GM11168 (cell line): ENCODE measurements around the gene ATR.

Experiments
- in situ Hi-C: fragments of 300-500 bp; cut with MboI; formaldehyde crosslinking; loops from one replicate; pipeline ENCODE4 v1.12.0; 2022; ENCODE audit warnings: low sequenced_read_pairs; ENCODE audit not compliant: unreplicated experiment

Gene ATR

DNA sequence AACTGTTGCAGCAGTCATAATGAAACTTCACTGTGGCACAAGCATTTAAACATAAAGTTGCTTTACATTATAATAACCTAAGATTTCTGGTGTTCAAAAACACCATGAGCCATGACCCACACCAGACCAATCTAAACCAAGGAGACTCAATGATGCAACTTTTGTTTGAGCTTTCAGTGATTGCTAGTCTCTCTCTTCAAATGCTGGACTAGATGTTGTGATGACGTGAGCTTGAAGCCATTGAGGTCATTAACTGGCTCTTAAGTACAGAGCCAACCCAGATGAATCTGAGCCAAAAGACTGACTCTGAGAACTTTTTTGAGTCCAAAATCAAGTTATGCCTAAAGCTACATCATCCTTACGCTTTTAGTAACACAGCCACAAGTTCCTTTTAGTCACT, 36.5 kb downstream of the ATR start:
- in situ Hi-C loops = no loop called here

DNA sequence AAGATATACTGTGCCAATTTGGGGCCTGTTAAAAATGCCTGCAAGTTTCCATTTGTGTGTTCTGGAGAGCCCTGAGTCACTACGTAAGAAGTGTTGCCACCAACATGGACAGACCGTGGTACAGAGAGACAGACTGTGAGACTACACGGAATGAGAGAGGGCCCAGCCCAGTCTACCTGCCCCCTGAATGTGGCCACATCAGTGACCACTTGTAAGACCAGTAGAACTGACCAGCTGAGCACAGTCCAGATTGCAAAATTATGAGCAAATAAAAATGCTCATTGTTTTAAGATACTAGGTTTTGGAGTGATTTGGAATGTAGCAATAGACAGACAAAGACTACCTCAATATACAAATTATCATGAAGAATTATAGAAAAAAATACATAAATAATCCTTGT, 42.0 kb downstream of the ATR start:
- in situ Hi-C loops = no loop called here

DNA sequence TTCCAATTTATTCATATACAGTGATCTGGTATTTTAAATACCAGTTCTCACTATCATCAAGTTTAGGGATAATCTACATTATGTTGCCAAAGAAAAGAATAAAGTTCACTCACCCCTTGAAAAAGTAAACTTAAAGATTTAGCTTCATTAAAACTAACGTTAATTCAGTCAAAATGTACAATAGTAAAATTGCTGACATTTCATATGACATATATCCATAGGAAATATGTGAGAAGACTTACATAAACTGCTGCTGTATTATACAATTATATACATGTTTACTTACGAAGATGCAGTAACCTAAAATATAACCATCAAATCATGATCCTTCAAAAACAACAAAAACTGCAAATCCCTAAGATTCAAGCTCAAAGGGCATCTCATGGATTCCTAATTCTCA, 44.0 kb downstream of the ATR start:
- in situ Hi-C loops = no loop called here

GRCh38 chr3:142530296-142530695, 48.2 kb downstream of the ATR start:
- in situ Hi-C loops = no loop called here

DNA sequence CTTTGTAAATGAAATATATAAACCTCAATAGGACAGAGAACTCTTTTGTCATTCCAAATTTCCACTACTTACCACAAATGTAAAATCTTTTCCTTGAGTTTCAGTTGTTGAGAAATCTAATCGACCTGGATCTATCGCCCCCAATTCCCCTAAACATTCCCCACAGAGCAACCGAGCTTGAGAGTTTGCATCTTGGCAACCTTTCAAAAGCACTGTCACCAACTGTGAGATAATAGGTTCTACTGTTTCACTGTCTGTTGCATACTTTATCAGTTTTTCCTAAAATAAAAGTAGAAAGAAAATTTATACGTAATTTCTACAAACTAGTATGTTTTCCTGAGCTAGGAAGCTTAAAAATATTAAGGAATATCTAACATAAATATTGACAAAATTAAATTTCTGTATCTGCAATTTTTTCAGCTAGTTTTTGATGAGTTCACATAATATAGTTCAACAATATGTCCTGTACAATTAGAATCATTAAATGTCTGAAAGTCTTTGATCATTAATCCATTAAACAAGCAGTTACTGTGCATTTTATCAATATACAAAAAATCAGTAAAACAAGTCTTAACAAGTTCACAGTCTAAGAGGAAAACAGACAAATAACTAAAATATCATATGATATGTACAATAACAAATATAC, 54.5 kb downstream of the ATR start:
- in situ Hi-C loops = no loop called here

DNA sequence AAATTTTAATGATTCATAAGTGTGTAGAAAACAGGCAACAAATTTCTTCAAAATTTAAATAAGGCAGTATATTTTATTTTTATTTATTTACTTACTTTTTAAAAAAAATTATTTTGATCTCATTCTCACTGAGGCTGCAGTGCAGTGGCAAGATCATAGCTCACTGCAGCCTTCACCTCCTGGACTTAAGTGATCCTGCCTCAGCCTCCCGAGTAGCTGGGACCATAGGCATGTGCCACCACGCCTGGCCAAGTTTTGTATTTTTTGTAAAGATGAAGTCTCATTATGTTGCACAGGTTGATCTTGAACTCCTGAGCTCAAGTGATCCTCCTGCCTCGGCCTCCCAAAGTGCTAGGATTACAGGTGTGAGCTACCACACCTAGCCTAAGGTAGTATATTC, 69.5 kb downstream of the ATR start:
- in situ Hi-C loops = no loop called here

- in situ Hi-C loops = no loop called here
These were observed 71.3 kb downstream of the ATR start for GRCh38 chr3:142507241-142507640.

DNA sequence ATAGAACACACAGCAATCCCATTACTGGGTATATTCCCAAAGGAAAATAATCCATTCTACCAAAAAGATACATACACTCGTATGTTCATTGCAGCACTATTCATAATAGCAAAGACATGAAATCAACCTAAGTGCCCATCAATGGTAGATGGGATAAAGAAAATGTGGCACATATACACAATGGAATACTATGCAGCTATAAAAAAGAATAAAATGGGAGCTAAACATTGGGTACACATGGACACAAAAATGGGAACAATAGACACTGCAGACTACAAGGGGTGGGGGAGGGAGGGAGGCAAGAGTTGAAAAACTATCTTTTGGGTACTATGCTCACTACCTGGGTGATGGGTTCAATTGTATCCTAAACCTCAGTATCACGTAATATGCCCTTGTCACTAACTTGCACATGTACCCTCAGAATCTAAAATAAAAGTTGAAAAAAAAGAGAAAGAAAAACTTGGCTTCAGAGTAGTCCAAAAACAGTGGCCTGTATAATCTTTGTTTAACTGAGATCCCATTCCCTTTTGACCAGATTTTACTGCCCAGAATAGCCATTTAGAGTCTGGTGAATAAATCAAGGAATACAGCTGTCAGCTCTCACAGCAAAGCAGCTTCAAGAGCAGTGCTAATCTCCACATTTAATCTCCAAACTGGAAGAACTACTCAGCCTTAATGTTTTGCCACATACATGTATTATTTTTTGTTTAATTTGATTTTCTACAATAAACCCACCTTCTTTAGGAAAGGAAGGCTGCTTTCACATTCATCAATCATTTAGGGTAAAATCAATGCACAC, 76.1 kb downstream of the ATR start:
- in situ Hi-C loops = no loop called here

DNA sequence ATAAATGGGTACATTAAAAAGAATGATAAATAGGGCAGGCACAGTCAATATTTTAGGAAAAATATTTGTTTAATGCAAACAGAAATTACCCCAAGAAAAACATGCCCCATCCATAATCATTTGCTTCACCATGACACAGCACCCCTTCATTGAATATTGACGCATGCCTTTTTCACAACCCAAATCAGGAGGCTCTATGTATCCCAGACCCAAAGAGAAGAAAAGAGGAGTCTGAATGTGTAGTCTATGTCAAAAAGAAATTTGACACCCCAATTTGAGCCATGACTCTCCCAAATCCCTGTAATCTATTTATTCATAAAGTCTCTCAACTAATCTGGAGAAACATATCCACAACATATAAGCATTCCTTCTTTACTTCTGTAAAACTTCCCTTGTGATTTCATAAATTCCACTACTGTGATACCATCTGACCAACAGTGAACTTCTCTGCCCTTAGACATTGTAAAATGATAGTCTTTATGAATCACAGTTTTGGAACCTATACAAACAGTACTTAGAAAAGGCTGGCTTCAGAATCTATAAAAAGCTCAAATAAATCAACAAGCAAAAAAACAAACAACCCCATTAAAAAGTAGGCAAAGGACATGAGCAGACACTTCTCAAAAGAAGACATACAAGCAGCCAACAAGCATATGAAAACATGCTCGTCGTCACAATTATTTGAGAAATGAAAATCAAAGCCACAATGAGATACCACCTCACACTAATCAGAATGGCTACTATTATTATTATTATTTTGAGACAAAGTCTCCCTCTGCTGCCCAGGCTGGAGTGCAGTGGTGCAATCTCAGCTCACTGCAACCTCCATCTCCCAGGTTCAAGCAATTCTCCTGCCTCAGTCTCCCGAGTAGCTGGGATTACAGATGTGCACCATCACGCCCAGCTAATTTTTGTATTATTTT, 77.3 kb downstream of the ATR start:
- in situ Hi-C loops = no loop called here

DNA sequence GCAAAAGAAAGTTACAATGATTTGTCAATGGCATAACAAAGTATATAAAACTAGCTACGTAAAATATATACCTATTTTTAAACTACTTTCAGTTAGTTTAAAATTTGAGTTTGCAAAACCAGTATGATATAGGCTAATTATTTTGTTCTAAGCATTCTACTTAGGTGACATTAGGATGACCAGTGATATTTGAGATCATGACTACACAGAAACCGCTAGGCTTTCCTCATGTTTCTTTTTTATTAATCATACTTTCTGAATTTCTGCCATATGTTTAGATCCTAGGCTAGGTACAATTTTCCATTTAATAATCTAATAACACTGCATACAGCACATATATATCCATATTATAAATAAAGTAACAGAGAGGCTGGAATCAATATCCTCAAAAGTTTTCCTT, 78.3 kb downstream of the ATR start:
- in situ Hi-C loops = no loop called here

GRCh38 chr3:142498397-142499180, 79.9 kb downstream of the ATR start:
- in situ Hi-C loops = no loop called here

DNA sequence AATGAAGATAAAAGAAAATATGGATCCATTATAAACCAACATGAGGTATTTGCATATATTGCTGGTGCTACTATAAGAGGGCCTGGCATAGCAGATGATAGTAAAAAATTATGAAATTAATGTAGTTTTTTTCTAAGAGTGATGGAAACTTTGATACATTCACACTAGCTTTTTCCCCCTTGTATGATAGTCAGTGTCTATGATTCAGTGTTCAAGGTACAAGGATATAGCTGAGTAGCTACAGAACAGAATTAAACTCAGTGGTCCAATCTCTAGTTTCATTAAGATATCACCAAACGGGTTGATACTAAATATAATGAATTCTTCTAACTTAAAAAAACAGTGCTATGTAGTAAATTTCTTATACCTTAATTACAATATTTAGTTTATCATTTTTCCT, 80.8 kb downstream of the ATR start:
- in situ Hi-C loops = no loop called here

- in situ Hi-C loops = no loop called here
These were observed 83.4 kb downstream of the ATR start for GRCh38 chr3:142495103-142495502.

- in situ Hi-C loops = no loop called here
These were observed 86.3 kb downstream of the ATR start for GRCh38 chr3:142492184-142492583.

DNA sequence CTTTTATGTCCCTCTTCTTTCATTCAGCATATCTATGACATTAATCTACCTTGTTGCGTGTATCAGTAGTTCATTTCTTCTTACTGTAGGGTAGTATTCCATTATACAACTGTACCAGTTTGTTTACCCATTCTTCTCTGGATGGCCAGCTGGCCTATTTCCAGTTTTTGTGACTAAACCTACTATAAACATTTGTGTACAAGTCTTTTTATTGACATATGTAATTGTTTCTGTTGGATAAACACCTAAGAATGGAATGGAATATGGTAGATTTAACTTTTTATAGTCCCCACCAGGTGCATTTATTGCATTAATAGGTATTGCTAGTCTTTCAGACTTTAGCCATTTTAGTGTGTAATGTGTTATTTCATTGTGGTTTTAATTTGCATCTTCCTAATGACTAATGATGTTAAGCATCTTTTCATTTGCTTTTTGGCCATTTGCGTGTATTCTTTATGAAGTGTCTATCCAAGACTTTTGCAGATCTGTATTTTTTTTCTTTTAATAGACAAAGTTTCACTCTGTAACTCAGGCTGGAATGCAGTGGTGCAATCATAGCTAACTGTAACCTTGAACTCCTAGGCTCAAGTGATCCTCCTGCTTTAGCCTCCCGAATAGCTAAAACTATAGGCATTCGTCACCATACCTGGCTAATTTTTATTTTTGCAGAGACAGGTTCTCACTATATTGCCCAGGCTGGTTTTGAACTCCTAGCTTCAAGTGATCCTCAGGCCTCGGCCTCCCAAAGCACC, 88.8 kb downstream of the ATR start:
- in situ Hi-C loops = no loop called here

DNA sequence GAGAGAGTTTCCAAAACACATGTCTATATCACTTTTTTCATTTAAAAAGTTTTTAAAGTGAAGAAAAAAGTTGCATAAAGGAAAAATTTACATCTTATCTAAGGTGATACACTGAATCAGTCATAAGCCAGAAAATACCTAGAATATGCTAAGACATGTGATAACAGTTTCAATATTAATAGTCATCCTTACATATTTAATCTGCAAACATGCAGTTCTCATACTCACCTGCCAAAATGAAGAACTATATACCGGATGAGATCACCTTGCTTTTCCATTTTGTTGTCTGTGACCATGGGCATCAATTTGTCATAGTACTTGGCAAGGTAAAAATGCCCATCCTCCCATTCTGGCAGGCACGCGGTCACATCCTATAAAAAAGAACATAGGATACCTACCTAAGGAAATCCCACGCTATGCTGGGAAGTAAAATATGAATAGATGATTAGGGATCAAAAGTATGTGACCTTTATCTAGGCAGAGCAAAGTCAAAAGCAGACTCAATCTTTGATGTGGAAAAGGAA, 93.6 kb downstream of the ATR start:
- in situ Hi-C loops = no loop called here

- in situ Hi-C loops = no loop called here
These were observed 97.3 kb downstream of the ATR start for GRCh38 chr3:142481196-142481595.

DNA sequence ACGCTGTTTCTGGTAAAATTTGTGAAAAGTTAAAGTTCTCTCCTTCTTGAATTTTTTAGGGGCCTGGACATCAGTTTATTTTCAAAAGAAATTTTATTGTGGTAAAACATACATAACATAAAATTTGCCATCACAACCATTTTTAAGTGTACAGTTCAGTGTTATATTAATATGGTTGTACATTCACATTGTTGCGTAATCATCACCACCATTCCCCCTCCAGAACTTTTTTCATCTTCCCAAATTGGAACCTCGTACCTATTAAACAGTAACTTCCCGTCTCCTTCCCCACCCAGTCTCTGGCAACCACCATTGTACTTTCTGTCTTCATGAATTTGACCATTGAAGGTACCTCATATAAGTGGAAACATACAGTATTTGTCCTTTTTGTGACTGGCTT, 107.7 kb downstream of the ATR start:
- in situ Hi-C loops = no loop called here

GRCh38 chr3:142468456-142468855, 110.1 kb downstream of the ATR start:
- in situ Hi-C loops = no loop called here
